HG03159 (cell line): ENCODE data around the gene SPHK1.
"Not testable (repeated sequence)": the region's sequence is repeated elsewhere in the genome, so short reads cannot be mapped to it uniquely, and the experiment has no call there.

Experiments used
- ATAC-seq: cut with Tn5 transposase; IDR thresholded peaks from one replicate; pipeline ENCODE4 v1.9.1; 2021; ENCODE audit warnings: mild to moderate bottlenecking, moderate library complexity; ENCODE audit not compliant: unreplicated experiment

The SPHK1 gene

GRCh38 chr17:76384222-76384986, at the start of gene SPHK1:
Gene SPHK1 (plus strand): TSS chr17:76384609. CDS start chr17:76385645, 1,036 bp downstream.
- ATAC-seq = peak; percentile 60

GRCh38 chr17:76335716-76336381, 48.6 kb upstream of the SPHK1 start:
- no peak for ATAC-seq

- ATAC-seq = no peak
Observed at GRCh38 chr17:76336756-76337412, 47.5 kb upstream of the SPHK1 start.

GRCh38 chr17:76337413-76337777, 47.0 kb upstream of the SPHK1 start:
- ATAC-seq = no peak

GRCh38 chr17:76341301-76341700, 43.1 kb upstream of the SPHK1 start:
- no peak for ATAC-seq

- no peak for ATAC-seq
Observed at GRCh38 chr17:76343106-76343505, 41.3 kb upstream of the SPHK1 start.

- no peak for ATAC-seq
Observed at GRCh38 chr17:76345377-76345974, 38.9 kb upstream of the SPHK1 start.

GRCh38 chr17:76346936-76347335, 37.5 kb upstream of the SPHK1 start:
- not testable (repeated sequence) for ATAC-seq

- ATAC-seq = no peak
Observed at GRCh38 chr17:76350463-76350862, 33.9 kb upstream of the SPHK1 start.

- no peak for ATAC-seq
Observed at GRCh38 chr17:76351526-76352071, 32.8 kb upstream of the SPHK1 start.

- peak; percentile 5 for ATAC-seq
Observed at GRCh38 chr17:76353004-76353598, 31.3 kb upstream of the SPHK1 start.

GRCh38 chr17:76353599-76354316, 30.7 kb upstream of the SPHK1 start, which contains the start of gene PRPSAP1:
Gene PRPSAP1 (minus strand): TSS chr17:76353916. CDS start chr17:76353703, 213 bp downstream.
- peak; percentile 87 for ATAC-seq

GRCh38 chr17:76354317-76354729, 30.1 kb upstream of the SPHK1 start:
- ATAC-seq = peak; percentile 11

GRCh38 chr17:76354747-76355310, 29.6 kb upstream of the SPHK1 start:
- no peak for ATAC-seq

- no peak for ATAC-seq
Observed at GRCh38 chr17:76356803-76357456, 27.5 kb upstream of the SPHK1 start.

- ATAC-seq = no peak
Observed at GRCh38 chr17:76357597-76358158, 26.7 kb upstream of the SPHK1 start.

- ATAC-seq = no peak
Observed at GRCh38 chr17:76359375-76359774, 25.0 kb upstream of the SPHK1 start.

GRCh38 chr17:76359776-76360175, 24.6 kb upstream of the SPHK1 start:
- ATAC-seq = not testable (repeated sequence)

- no peak for ATAC-seq
Observed at GRCh38 chr17:76360461-76360860, 23.9 kb upstream of the SPHK1 start.
